GM23338 (cell line): Measurements from ENCODE around the gene CCNB1.

Source experiments
- ETS1 ChIP-seq: IDR thresholded peaks from 2 replicates; pipeline ENCODE4 v1.6.1; 2016; ENCODE audit warnings: antibody characterized with exemption
- EZH2 ChIP-seq: fragments of 200-600 bp; sonication (generic); IDR thresholded peaks from one replicate; pipeline ENCODE4 v1.8.0; 2017; ENCODE audit warnings: antibody characterized with exemption, mild to moderate bottlenecking, low read depth; ENCODE audit not compliant: unreplicated experiment
- EZH2phosphoT487 ChIP-seq: fragments of 200-600 bp; sonication (generic); IDR thresholded peaks from one replicate; pipeline ENCODE4 v1.8.1; 2018; ENCODE audit warnings: antibody characterized with exemption; ENCODE audit not compliant: unreplicated experiment
- JUNB ChIP-seq: IDR thresholded peaks from one replicate; pipeline ENCODE4 v1.6.1; 2016; ENCODE audit warnings: antibody characterized with exemption; ENCODE audit not compliant: unreplicated experiment
- NANOG ChIP-seq: IDR thresholded peaks from 2 replicates; pipeline ENCODE4 v1.6.1; 2016; ENCODE audit warnings: antibody characterized with exemption, borderline replicate concordance
- POLR2AphosphoS5 ChIP-seq: IDR thresholded peaks from 2 replicates; pipeline ENCODE4 v1.6.1; 2016; ENCODE audit warnings: antibody characterized with exemption, low read depth
- STAT1 ChIP-seq: IDR thresholded peaks from one replicate; pipeline ENCODE4 v1.6.1; 2016; ENCODE audit warnings: antibody characterized with exemption; ENCODE audit not compliant: unreplicated experiment
- TF ChIP-seq, protein P1 (sequence below), 2 experiments: fragments of 200-600 bp in 1 of 2; sonication (generic) in 1 of 2; conservative IDR thresholded peaks; 2 replicates each; pipeline versions ENCODE4 v1.5.1 to v1.6.1; 2016 to 2017; ENCODE audit warnings: antibody characterized with exemption in 2 of 2, low read depth in 2 of 2, mild to moderate bottlenecking in 2 of 2, moderate library complexity in 1 of 2
- TF ChIP-seq, protein P2 (sequence below): IDR thresholded peaks from one replicate; pipeline ENCODE4 v1.6.1; 2018; ENCODE audit warnings: antibody characterized with exemption; ENCODE audit not compliant: unreplicated experiment

GRCh38 chr5:69148981-69149675, 17.8 kb upstream of the CCNB1 start:
- no peak for TF ChIP-seq EZH2phosphoT487
- no peak for TF ChIP-seq POLR2AphosphoS5
- TF ChIP-seq, protein P1, sequence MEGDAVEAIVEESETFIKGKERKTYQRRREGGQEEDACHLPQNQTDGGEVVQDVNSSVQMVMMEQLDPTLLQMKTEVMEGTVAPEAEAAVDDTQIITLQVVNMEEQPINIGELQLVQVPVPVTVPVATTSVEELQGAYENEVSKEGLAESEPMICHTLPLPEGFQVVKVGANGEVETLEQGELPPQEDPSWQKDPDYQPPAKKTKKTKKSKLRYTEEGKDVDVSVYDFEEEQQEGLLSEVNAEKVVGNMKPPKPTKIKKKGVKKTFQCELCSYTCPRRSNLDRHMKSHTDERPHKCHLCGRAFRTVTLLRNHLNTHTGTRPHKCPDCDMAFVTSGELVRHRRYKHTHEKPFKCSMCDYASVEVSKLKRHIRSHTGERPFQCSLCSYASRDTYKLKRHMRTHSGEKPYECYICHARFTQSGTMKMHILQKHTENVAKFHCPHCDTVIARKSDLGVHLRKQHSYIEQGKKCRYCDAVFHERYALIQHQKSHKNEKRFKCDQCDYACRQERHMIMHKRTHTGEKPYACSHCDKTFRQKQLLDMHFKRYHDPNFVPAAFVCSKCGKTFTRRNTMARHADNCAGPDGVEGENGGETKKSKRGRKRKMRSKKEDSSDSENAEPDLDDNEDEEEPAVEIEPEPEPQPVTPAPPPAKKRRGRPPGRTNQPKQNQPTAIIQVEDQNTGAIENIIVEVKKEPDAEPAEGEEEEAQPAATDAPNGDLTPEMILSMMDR (conservative IDR thresholded peaks at IDR 0.05; ENCODE audit: low read depth in 2 of 2): no peak
- no peak for TF ChIP-seq ETS1
- TF ChIP-seq EZH2: no peak
- TF ChIP-seq, protein P2, sequence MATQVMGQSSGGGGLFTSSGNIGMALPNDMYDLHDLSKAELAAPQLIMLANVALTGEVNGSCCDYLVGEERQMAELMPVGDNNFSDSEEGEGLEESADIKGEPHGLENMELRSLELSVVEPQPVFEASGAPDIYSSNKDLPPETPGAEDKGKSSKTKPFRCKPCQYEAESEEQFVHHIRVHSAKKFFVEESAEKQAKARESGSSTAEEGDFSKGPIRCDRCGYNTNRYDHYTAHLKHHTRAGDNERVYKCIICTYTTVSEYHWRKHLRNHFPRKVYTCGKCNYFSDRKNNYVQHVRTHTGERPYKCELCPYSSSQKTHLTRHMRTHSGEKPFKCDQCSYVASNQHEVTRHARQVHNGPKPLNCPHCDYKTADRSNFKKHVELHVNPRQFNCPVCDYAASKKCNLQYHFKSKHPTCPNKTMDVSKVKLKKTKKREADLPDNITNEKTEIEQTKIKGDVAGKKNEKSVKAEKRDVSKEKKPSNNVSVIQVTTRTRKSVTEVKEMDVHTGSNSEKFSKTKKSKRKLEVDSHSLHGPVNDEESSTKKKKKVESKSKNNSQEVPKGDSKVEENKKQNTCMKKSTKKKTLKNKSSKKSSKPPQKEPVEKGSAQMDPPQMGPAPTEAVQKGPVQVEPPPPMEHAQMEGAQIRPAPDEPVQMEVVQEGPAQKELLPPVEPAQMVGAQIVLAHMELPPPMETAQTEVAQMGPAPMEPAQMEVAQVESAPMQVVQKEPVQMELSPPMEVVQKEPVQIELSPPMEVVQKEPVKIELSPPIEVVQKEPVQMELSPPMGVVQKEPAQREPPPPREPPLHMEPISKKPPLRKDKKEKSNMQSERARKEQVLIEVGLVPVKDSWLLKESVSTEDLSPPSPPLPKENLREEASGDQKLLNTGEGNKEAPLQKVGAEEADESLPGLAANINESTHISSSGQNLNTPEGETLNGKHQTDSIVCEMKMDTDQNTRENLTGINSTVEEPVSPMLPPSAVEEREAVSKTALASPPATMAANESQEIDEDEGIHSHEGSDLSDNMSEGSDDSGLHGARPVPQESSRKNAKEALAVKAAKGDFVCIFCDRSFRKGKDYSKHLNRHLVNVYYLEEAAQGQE: no peak
- TF ChIP-seq JUNB: no peak
- TF ChIP-seq STAT1: no peak
- TF ChIP-seq NANOG: no peak
